H1 (cell line): ENCODE measurements around the gene NUTM2A. TPM values are rescaled to one million over a fixed set of nuclear protein-coding genes. Genes with fewer than 3 reads are reported as not detected.
"Not testable (repeated sequence)": the region's sequence is repeated elsewhere in the genome, so short reads cannot be mapped to it uniquely, and the experiment has no call there.

ENCODE experiments used
- CTCF ChIA-PET: fragments of 300-600 bp; sonication (Branson Sonifier 250); formaldehyde crosslinking; loops from one replicate; lab custom pipeline; 2021; ENCODE audit not compliant: partially characterized antibody; lab: Charles Lee
- POLR2A ChIA-PET: fragments of 300-600 bp; sonication (Branson Sonifier 250); formaldehyde crosslinking; loops from one replicate; lab custom pipeline; 2021; ENCODE audit warnings: inconsistent platforms; ENCODE audit not compliant: partially characterized antibody; lab: Charles Lee
- DNase-seq, 2 experiments: peaks; one replicate each; pipeline versions ENCODE4 v3.0.0 to v3.0.0-alpha.2; 2010 to 2022; ENCODE audit warnings: low spot score in 2 of 2, low read depth in 1 of 2, mixed read lengths in 1 of 2
- FAIRE-seq: peaks from 2 replicates; lab custom pipeline; 2011; peaks lifted over from hg19 to GRCh38; lab: Jason Lieb, UNC
- H2AFZ ChIP-seq: 2 replicates; pipeline ENCODE4 v1.8.1; 2012; ENCODE audit warnings: low read length, inconsistent platforms
- H2AK5ac ChIP-seq: 2 replicates; pipeline ENCODE4 v1.6.1; 2013; ENCODE audit warnings: low read depth, low read length
- H2BK120ac ChIP-seq: replicated peaks from 2 replicates; pipeline ENCODE3; 2013; ENCODE audit warnings: low read depth, low read length, inconsistent platforms
- H2BK12ac ChIP-seq: 2 replicates; pipeline ENCODE4 v1.6.1; 2013; ENCODE audit warnings: low read depth, low read length
- H2BK15ac ChIP-seq: 2 replicates; pipeline ENCODE4 v1.6.1; 2013; ENCODE audit warnings: low read length
- H2BK20ac ChIP-seq: 2 replicates; pipeline ENCODE4 v1.6.1; 2013; ENCODE audit warnings: low read length
- H2BK5ac ChIP-seq: 2 replicates; pipeline ENCODE4 v1.6.1; 2013; ENCODE audit warnings: low read depth, low read length
- H3K14ac ChIP-seq: 2 replicates; pipeline ENCODE4 v1.6.1; 2013; ENCODE audit warnings: inconsistent platforms; ENCODE audit not compliant: insufficient read length
- H3K18ac ChIP-seq: 2 replicates; pipeline ENCODE4 v1.6.1; 2013; ENCODE audit warnings: low read length; ENCODE audit errors: extremely low read depth
- H3K23ac ChIP-seq: 2 replicates; pipeline ENCODE4 v1.6.1; 2013; ENCODE audit warnings: inconsistent platforms; ENCODE audit not compliant: insufficient read length
- H3K23me2 ChIP-seq: 2 replicates; pipeline ENCODE4 v1.6.1; 2013; ENCODE audit warnings: low read depth, low read length
- H3K27ac ChIP-seq: 2 replicates; pipeline ENCODE4 v1.6.1; 2011; ENCODE audit warnings: low read depth, low read length, inconsistent platforms
- H3K27me3 ChIP-seq, 4 experiments: replicated peaks in 1 of 4; 1 replicate in 1 of 4; 2 replicates in 3 of 4; pipeline versions ENCODE4 v1.6.1 to v1.8.1; 2011 to 2013; ENCODE audit warnings: low read length in 3 of 4, mild to moderate bottlenecking in 3 of 4, inconsistent platforms in 2 of 4, mixed read lengths in 2 of 4, moderate library complexity in 1 of 4; ENCODE audit not compliant: control insufficient read depth in 3 of 4, insufficient read depth in 3 of 4; ENCODE audit errors: extremely low read depth in 1 of 4
- H3K36me3 ChIP-seq, 4 experiments: 2 replicates each; pipeline versions ENCODE4 v1.6.1 to v1.8.1; 2011 to 2013; ENCODE audit warnings: mild to moderate bottlenecking in 4 of 4, low read length in 3 of 4, moderate library complexity in 2 of 4, control low read depth in 1 of 4, inconsistent platforms in 1 of 4; ENCODE audit not compliant: insufficient read depth in 4 of 4, control insufficient read depth in 2 of 4
- H3K4ac ChIP-seq: replicated peaks from 2 replicates; pipeline ENCODE3; 2013; ENCODE audit warnings: low read length, low read depth, mixed read lengths, inconsistent platforms; ENCODE audit not compliant: insufficient read length
- H3K4me1 ChIP-seq, 4 experiments: replicated peaks in 1 of 4; 1 replicate in 1 of 4; 2 replicates in 3 of 4; pipeline versions ENCODE4 v1.6.1 to v1.8.1; 2011 to 2013; ENCODE audit warnings: low read length in 3 of 4, inconsistent platforms in 2 of 4, mixed read lengths in 1 of 4; ENCODE audit not compliant: insufficient read depth in 4 of 4, control insufficient read depth in 3 of 4
- H3K4me2 ChIP-seq, 2 experiments: 2 replicates each; pipeline versions ENCODE4 v1.6.1 to v1.8.1; 2011 to 2013; ENCODE audit warnings: low read depth in 2 of 2, low read length in 2 of 2, control low read depth in 1 of 2, inconsistent platforms in 1 of 2, mild to moderate bottlenecking in 1 of 2; ENCODE audit not compliant: insufficient read depth in 1 of 2
- H3K4me3 ChIP-seq, 4 experiments: fragments of 200-600, 300-600 bp in 1 of 4; sonication (generic), shearing (Covaris generic), sonication (Bioruptor Twin) in 1 of 4; 2 replicates each; pipeline versions ENCODE4 v1.5.1 to v1.8.1; 2011 to 2016; ENCODE audit warnings: low read length in 4 of 4, low read depth in 3 of 4, control low read depth in 2 of 4, inconsistent platforms in 2 of 4, mild to moderate bottlenecking in 2 of 4, mixed read lengths in 1 of 4, moderate library complexity in 1 of 4; ENCODE audit not compliant: insufficient read depth in 2 of 4; ENCODE audit errors: extremely low read depth in 1 of 4
- H3K56ac ChIP-seq: replicated peaks from 2 replicates; pipeline ENCODE3; 2013; ENCODE audit warnings: low read depth, mild to moderate bottlenecking, mixed read lengths, low read length, inconsistent platforms; ENCODE audit not compliant: insufficient read length
- H3K79me1 ChIP-seq: 2 replicates; pipeline ENCODE4 v1.6.1; 2013; ENCODE audit warnings: low read depth, low read length, control low read depth
- H3K79me2 ChIP-seq, 2 experiments: 2 replicates each; pipeline versions ENCODE4 v1.6.1 to v1.8.1; 2012 to 2013; ENCODE audit warnings: low read length in 2 of 2, mild to moderate bottlenecking in 2 of 2, inconsistent platforms in 1 of 2; ENCODE audit not compliant: insufficient read depth in 2 of 2, control insufficient read depth in 1 of 2
- H3K9ac ChIP-seq, 4 experiments: replicated peaks in 1 of 4; 1 replicate in 1 of 4; 2 replicates in 3 of 4; pipeline versions ENCODE4 v1.6.1 to v1.8.1; 2011 to 2013; ENCODE audit warnings: low read depth in 3 of 4, low read length in 3 of 4, control low read depth in 2 of 4, mild to moderate bottlenecking in 2 of 4, moderate library complexity in 2 of 4, inconsistent platforms in 1 of 4; ENCODE audit errors: extremely low read depth in 1 of 4
- H3K9me3 ChIP-seq, 2 experiments: 2 replicates each; pipeline versions ENCODE4 v1.6.1 to v1.8.1; 2012 to 2013; ENCODE audit warnings: mild to moderate bottlenecking in 2 of 2, moderate library complexity in 2 of 2, control low read depth in 1 of 2, inconsistent platforms in 1 of 2, low read depth in 1 of 2, low read length in 1 of 2, mixed read lengths in 1 of 2; ENCODE audit not compliant: insufficient read depth in 2 of 2
- H4K20me1 ChIP-seq, 2 experiments: replicated peaks in 1 of 2; 2 replicates each; pipeline versions ENCODE3 to v1.8.1; 2011 to 2013; ENCODE audit warnings: inconsistent platforms in 2 of 2, low read length in 2 of 2, mild to moderate bottlenecking in 1 of 2; ENCODE audit not compliant: insufficient read depth in 2 of 2, control insufficient read depth in 1 of 2
- H4K5ac ChIP-seq: 2 replicates; pipeline ENCODE4 v1.6.1; 2013; ENCODE audit warnings: low read length, low read depth, mixed read lengths, inconsistent platforms; ENCODE audit not compliant: insufficient read length
- H4K8ac ChIP-seq: 2 replicates; pipeline ENCODE4 v1.8.0; 2013; ENCODE audit warnings: mild to moderate bottlenecking, moderate library complexity, low read length, inconsistent platforms; ENCODE audit not compliant: insufficient read depth; ENCODE audit errors: extremely low read depth
- H4K91ac ChIP-seq: replicated peaks from 2 replicates; pipeline ENCODE3; 2013; ENCODE audit warnings: low read length, mixed read lengths, inconsistent platforms; ENCODE audit not compliant: insufficient read length
- whole genome bisulfite sequencing, 2 experiments: shearing (Covaris generic) in 1 of 2; methylation state at CpG; one replicate each; pipeline versions ENCODE4 v1.1.6 to v1.1.7; 2013 to 2015; ENCODE audit warnings: low lambda C conversion rate in 2 of 2, mixed read lengths in 2 of 2, inconsistent platforms in 1 of 2, low coverage in 1 of 2, missing lambda C conversion rate in 1 of 2; ENCODE audit not compliant: insufficient replicate concordance in 2 of 2, insufficient coverage in 1 of 2, insufficient read length in 1 of 2; ENCODE audit errors: extremely low coverage in 1 of 2, missing lambda C conversion rate in 1 of 2; 5-methylcytosine and 5-hydroxymethylcytosine counted together
- polyA plus RNA-seq, 7 experiments: library from polyadenylated mRNA; depleted of rRNA in 3 of 7; stranded (reverse) in 5 of 7; unstranded in 2 of 7; fragments of >200 nt in 5 of 7; fragments of 200-250 nt in 2 of 7; gene quantifications; 1 replicate in 5 of 7; 2 replicates in 1 of 7; 4 replicates in 1 of 7; pipeline versions ENCODE4 v1.2.1 to v1.2.3, GENCODE V29; 2011 to 2013; ENCODE audit warnings: missing spikeins in 2 of 7, mixed read lengths in 2 of 7
- total RNA-seq: library from RNA; stranded (reverse); fragmentation: NEBNext Ultra II Directional; extraction: Animal tissue kit (Norgen Biotek cat#: 25700); gene quantifications from 2 replicates; pipeline ENCODE4 v1.2.1, GENCODE V29; 2021

Gene NUTM2A
- total and polyA plus RNA-seq, 2 of the 8 experiments (the other 6 are each of a cell fraction or from before 2014, with no cell fraction given) = 0.41 to 0.51 TPM

DNA sequence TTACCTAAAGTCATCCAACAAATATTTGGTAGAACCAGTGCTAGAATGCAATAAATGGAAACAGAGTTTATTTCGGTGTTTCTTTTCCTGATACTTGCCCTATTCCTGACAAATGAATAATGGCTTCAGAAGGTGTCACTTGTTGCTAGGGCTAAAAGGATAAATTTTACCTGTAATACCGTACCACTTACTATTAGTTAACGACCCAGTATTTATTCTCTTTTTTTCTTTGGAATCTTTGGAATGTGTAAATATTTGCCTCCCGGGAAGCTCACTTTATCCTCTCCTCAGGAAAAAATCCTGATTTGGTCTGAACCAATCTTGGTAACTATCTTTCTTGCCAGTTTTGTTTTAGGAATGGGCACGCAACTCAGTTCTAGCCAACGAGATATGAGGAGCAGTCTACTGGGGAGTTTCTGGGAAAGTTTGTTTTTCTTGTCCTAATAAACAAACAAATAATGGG, 14.1 kb downstream of the NUTM2A start:
- WGBS, 2 experiments = 64% methylated on average over 3 of the region's 6 CpGs; no CpG with 5 or more reads in 1 of the 2 experiments
- H2BK20ac ChIP-seq, H3K79me1 ChIP-seq, H3K23ac ChIP-seq, H4K91ac ChIP-seq, H2BK120ac ChIP-seq, H3K4me1 ChIP-seq, H3K4me2 ChIP-seq, H3K36me3 ChIP-seq, H3K14ac ChIP-seq, H3K23me2 ChIP-seq, H3K56ac ChIP-seq, H3K4ac ChIP-seq, H3K4me3 ChIP-seq, H3K79me2 ChIP-seq, POLR2A ChIA-PET, H2BK5ac ChIP-seq, H3K18ac ChIP-seq, H2AK5ac ChIP-seq, DNase-seq, H4K20me1 ChIP-seq, FAIRE-seq, H2BK12ac ChIP-seq, H3K27me3 ChIP-seq, H4K5ac ChIP-seq, H4K8ac ChIP-seq, CTCF ChIA-PET, H3K9me3 ChIP-seq, H3K27ac ChIP-seq, H3K9ac ChIP-seq, H2BK15ac ChIP-seq, H2AFZ ChIP-seq: not testable (repeated sequence)

DNA sequence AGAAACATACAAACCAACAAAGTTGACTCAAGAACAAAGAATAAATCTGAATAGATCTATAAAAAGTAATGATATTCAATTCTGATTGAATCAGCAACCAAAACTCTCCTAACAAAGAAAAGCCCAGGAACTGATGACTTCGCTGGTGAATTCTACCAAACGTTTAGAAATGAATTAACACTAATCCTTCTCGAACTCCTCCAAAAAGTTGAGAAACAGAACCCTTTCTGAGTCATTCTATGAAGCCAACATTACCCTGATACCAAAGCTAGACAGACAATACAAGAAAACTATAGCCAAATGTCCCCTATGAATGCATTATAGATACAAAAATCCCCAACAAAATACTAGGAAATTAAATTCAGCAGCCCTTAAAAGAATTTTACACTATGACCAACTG, 16.9 kb downstream of the NUTM2A start:
- CTCF ChIA-PET, H3K23me2 ChIP-seq, FAIRE-seq, H3K36me3 ChIP-seq, H2BK20ac ChIP-seq, H3K9ac ChIP-seq, H4K5ac ChIP-seq, H3K79me1 ChIP-seq, H3K4me1 ChIP-seq, H3K23ac ChIP-seq, H3K18ac ChIP-seq, H3K14ac ChIP-seq, H3K27me3 ChIP-seq, H2BK120ac ChIP-seq, POLR2A ChIA-PET, H3K79me2 ChIP-seq, H4K8ac ChIP-seq, H3K4me3 ChIP-seq, H3K56ac ChIP-seq, H2AFZ ChIP-seq, H3K27ac ChIP-seq, H3K4me2 ChIP-seq, H2BK5ac ChIP-seq, H3K4ac ChIP-seq, H3K9me3 ChIP-seq, H4K20me1 ChIP-seq, H4K91ac ChIP-seq, DNase-seq, H2BK15ac ChIP-seq, H2AK5ac ChIP-seq, H2BK12ac ChIP-seq: not testable (repeated sequence)
- 91% methylated on average over 3 of the region's 3 CpGs; no CpG with 5 or more reads in 1 of the 2 experiments for WGBS, 2 experiments
